GM23338 (cell line): ENCODE data around the gene APC2.

ENCODE experiments used
- POLR2AphosphoS5 ChIP-seq: IDR thresholded peaks from 2 replicates; pipeline ENCODE4 v1.6.1; 2016; ENCODE audit warnings: antibody characterized with exemption, low read depth
- TF ChIP-seq, protein P1 (sequence below), 2 experiments: fragments of 200-600 bp in 1 of 2; sonication (generic) in 1 of 2; conservative IDR thresholded peaks; 2 replicates each; pipeline versions ENCODE4 v1.5.1 to v1.6.1; 2016 to 2017; ENCODE audit warnings: antibody characterized with exemption in 2 of 2, low read depth in 2 of 2, mild to moderate bottlenecking in 2 of 2, moderate library complexity in 1 of 2

DNA sequence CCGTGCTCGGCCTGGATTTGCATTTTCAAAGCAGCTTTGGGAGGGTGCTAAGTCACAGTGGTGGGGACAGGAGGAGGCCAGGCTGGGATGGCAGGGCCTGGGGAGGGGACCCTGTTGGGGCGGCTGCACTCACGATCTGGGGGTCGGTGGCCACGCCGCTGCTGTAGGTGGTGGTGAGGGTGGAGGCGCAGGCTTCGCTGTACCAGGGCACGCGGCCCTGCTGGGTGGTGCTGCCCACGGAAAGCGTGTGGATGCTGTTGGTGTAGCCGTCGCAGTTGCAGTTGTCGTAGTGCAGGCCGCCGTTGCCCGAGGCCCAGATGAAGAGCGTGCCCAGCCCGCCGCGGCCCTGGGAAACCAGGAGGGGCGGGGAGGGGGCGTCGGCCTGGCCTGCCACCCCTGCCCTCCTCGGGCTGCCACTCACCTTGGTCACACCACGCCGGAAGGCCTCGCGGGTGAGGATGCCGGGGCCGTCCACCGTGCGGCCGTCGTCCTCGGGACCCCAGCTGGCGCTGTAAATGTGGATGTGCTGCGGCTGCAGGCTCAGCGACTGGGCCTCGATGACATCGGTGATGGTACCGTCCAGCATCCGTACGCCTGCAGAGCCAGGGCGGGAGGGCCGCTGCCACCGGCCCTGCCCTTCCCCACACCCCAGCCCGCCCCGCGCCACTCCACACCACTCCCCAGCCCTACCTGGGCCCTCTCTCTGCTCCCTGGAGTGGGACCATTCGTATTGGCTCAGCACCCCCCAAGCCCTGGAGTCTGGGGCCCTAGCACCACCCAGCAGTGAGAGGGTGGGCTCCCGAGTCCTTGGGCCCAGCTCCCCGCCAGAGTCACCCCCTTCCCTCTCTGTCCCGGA is 37.0 kb downstream of the APC2 start:
- TF ChIP-seq POLR2AphosphoS5 = no peak
- TF ChIP-seq, protein P1, sequence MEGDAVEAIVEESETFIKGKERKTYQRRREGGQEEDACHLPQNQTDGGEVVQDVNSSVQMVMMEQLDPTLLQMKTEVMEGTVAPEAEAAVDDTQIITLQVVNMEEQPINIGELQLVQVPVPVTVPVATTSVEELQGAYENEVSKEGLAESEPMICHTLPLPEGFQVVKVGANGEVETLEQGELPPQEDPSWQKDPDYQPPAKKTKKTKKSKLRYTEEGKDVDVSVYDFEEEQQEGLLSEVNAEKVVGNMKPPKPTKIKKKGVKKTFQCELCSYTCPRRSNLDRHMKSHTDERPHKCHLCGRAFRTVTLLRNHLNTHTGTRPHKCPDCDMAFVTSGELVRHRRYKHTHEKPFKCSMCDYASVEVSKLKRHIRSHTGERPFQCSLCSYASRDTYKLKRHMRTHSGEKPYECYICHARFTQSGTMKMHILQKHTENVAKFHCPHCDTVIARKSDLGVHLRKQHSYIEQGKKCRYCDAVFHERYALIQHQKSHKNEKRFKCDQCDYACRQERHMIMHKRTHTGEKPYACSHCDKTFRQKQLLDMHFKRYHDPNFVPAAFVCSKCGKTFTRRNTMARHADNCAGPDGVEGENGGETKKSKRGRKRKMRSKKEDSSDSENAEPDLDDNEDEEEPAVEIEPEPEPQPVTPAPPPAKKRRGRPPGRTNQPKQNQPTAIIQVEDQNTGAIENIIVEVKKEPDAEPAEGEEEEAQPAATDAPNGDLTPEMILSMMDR (conservative IDR thresholded peaks at IDR 0.05; ENCODE audit: low read depth in 2 of 2) = no peak
